ENCODE data around the gene APIP. TPM values are rescaled to one million over a fixed set of nuclear protein-coding genes. Genes with fewer than 3 reads are reported as not detected.

Gene APIP
- total and polyA plus RNA-seq, 2 of the 8 experiments (the other 6 are each of a cell fraction or from before 2014, with no cell fraction given): 10.4 to 25.7 TPM

DNA sequence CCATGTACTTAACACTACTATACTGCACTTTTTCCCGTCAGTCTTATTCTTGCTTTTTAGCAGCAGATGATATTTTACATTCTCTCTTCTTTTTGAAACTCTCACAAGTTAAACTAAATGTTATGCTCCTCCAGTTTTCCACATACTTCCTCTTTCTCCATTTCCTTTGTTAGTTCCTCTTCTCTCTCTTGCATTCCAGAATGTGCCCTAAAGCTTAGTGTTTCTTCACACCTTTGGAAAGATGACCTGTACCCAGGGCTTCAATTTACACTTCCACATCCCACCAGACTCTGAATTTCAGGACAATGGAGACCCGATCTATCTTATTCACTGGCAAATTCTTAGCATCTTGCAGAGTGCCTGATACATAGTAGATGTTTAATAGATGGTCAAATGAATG is 51.8 kb downstream of the APIP start:
- Histone ChIP-seq H2AK5ac (ENCODE audit: low read depth, low read length) (no peak overlapping the region), H3K14ac (ENCODE audit: insufficient read length) (no peak overlapping the region), H3K79me2 (ENCODE audit: control insufficient read depth in 1 of 2, insufficient read depth in 2 of 2, low read length in 2 of 2) (no peaks in the 10 kb centered on the region), H3K9ac (replicated peaks in 1 of 4; ENCODE audit: extremely low read depth in 1 of 4, low read depth in 3 of 4, low read length in 3 of 4) (no peak overlapping the region), H3K18ac (ENCODE audit: extremely low read depth, low read length) (no peak overlapping the region), H4K20me1 (replicated peaks in 1 of 2; ENCODE audit: control insufficient read depth in 1 of 2, insufficient read depth in 2 of 2, low read length in 2 of 2) (no peaks in the 10 kb centered on the region), H2AFZ (ENCODE audit: low read length) (no peak overlapping the region), H4K5ac (ENCODE audit: insufficient read length, low read depth, low read length) (no peak overlapping the region), H3K79me1 (ENCODE audit: low read depth, low read length) (no peaks in the 10 kb centered on the region), H4K91ac (replicated peaks; ENCODE audit: insufficient read length, low read length) (no peak overlapping the region), H3K56ac (replicated peaks; ENCODE audit: insufficient read length, low read depth, low read length) (no peak overlapping the region), H2BK12ac (ENCODE audit: low read depth, low read length) (no peak overlapping the region), H2BK15ac (ENCODE audit: low read length) (no peak overlapping the region), H2BK20ac (ENCODE audit: low read length) (no peak overlapping the region), H3K9me3 (ENCODE audit: insufficient read depth in 2 of 2, low read depth in 1 of 2, low read length in 1 of 2) (no peaks in the 10 kb centered on the region), H3K36me3 (ENCODE audit: control insufficient read depth in 2 of 4, insufficient read depth in 4 of 4, low read length in 3 of 4) (no peaks in the 10 kb centered on the region), H4K8ac (ENCODE audit: extremely low read depth, insufficient read depth, low read length) (no peak overlapping the region), H3K27ac (ENCODE audit: low read depth, low read length) (no peak overlapping the region), H3K4me1 (replicated peaks in 1 of 4; ENCODE audit: control insufficient read depth in 3 of 4, insufficient read depth in 4 of 4, low read length in 3 of 4) (no peaks in the 10 kb centered on the region), H3K23ac (ENCODE audit: insufficient read length) (no peak overlapping the region), H2BK120ac (replicated peaks; ENCODE audit: low read depth, low read length) (no peak overlapping the region), H3K27me3 (replicated peaks in 1 of 4; ENCODE audit: control insufficient read depth in 3 of 4, extremely low read depth in 1 of 4, insufficient read depth in 3 of 4, low read length in 3 of 4) (no peaks in the 10 kb centered on the region), H3K4ac (replicated peaks; ENCODE audit: insufficient read length, low read depth, low read length) (no peak overlapping the region), H3K4me2 (ENCODE audit: insufficient read depth in 1 of 2, low read depth in 2 of 2, low read length in 2 of 2) (no peak overlapping the region), H2BK5ac (ENCODE audit: low read depth, low read length) (no peak overlapping the region), H3K23me2 (ENCODE audit: low read depth, low read length) (no peaks in the 10 kb centered on the region), H3K4me3 (ENCODE audit: extremely low read depth in 1 of 4, insufficient read depth in 2 of 4, low read depth in 3 of 4, low read length in 4 of 4) (no peak overlapping the region)
- ChIA-PET CTCF (ENCODE audit: partially characterized antibody) (interaction anchor here (1.5 kb wide), 1 partner anchor 17 kb away, joined by 6 read pairs; no protein-coding TSS in a partner anchor), POLR2A (ENCODE audit: partially characterized antibody) (no interaction called here)
- no peak for TF ChIP-seq SP4 (IDR thresholded peaks at IDR 0.05; ENCODE audit: low read length)
- TF ChIP-seq, protein P1, sequence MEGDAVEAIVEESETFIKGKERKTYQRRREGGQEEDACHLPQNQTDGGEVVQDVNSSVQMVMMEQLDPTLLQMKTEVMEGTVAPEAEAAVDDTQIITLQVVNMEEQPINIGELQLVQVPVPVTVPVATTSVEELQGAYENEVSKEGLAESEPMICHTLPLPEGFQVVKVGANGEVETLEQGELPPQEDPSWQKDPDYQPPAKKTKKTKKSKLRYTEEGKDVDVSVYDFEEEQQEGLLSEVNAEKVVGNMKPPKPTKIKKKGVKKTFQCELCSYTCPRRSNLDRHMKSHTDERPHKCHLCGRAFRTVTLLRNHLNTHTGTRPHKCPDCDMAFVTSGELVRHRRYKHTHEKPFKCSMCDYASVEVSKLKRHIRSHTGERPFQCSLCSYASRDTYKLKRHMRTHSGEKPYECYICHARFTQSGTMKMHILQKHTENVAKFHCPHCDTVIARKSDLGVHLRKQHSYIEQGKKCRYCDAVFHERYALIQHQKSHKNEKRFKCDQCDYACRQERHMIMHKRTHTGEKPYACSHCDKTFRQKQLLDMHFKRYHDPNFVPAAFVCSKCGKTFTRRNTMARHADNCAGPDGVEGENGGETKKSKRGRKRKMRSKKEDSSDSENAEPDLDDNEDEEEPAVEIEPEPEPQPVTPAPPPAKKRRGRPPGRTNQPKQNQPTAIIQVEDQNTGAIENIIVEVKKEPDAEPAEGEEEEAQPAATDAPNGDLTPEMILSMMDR (IDR thresholded peaks at IDR 0.05; ENCODE audit: control extremely low read depth in 1 of 3, insufficient read depth in 1 of 3, low read depth in 1 of 3, low read length in 3 of 3): no peak
- TF ChIP-seq, protein P2, sequence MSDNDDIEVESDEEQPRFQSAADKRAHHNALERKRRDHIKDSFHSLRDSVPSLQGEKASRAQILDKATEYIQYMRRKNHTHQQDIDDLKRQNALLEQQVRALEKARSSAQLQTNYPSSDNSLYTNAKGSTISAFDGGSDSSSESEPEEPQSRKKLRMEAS (IDR thresholded peaks at IDR 0.05): no peak
- no peak for TF ChIP-seq KDM5A (IDR thresholded peaks at IDR 0.05; ENCODE audit: low read length)
- TF ChIP-seq SAP30 (IDR thresholded peaks at IDR 0.05; ENCODE audit: insufficient read depth, insufficient replicate concordance, low read length): no peak
- TF ChIP-seq SP1 (IDR thresholded peaks at IDR 0.05; ENCODE audit: low read depth, low read length): no peak
- TF ChIP-seq EZH2 (IDR thresholded peaks at IDR 0.05; ENCODE audit: low read depth, low read length, severe bottlenecking): no peak
- no peak for TF ChIP-seq SIN3A (conservative IDR thresholded peaks at IDR 0.05 in 1 of 2, IDR thresholded peaks at IDR 0.05 in 1 of 2; ENCODE audit: low read depth in 1 of 2, low read length in 2 of 2)
- no peak for TF ChIP-seq TCF12 (IDR thresholded peaks at IDR 0.05; ENCODE audit: low read depth, low read length)
- no peak for TF ChIP-seq HDAC6 (IDR thresholded peaks at IDR 0.05; ENCODE audit: low read depth, low read length)
- no peak for DNase-seq (ENCODE audit: low read depth in 1 of 2, low spot score in 2 of 2)
- FAIRE-seq: no peak
- WGBS, 2 experiments (ENCODE audit: extremely low coverage in 1 of 2, insufficient coverage in 1 of 2, insufficient read length in 1 of 2, insufficient replicate concordance in 2 of 2, low coverage in 1 of 2, low lambda C conversion rate in 2 of 2, missing lambda C conversion rate in 1 of 2): 82% methylated on average over 2 of the region's 2 CpGs; no CpG with 5 or more reads in 1 of the 2 experiments
